HG02642 (cell line): ENCODE measurements around the gene DNAI7.

ENCODE experiments used
- ATAC-seq: cut with Tn5 transposase; IDR thresholded peaks from one replicate; pipeline ENCODE4 v1.9.1; 2021; ENCODE audit warnings: mild to moderate bottlenecking; ENCODE audit not compliant: unreplicated experiment, poor library complexity

Gene DNAI7

DNA sequence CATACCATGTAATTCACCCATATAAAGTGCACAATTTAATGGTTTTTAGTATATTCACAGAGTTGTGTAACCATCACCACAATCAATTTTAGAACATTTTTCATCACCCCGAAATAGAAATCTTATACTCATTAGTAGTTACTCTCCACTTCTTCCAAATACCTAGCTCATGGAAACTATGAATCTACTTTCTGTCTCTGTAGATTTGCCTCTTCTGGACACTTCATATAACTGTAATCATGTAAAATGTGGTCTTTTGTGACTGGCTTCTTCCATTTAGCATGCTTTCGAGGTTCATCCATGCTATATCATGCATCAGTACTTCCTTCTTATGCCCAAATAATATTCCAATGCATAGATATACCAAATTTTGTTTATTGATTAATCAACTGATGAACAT is 10.8 kb downstream of the DNAI7 start:
- ATAC-seq = no peak

- no peak for ATAC-seq
Measured at GRCh38 chr12:25182765-25183164, 12.2 kb downstream of the DNAI7 start.

DNA sequence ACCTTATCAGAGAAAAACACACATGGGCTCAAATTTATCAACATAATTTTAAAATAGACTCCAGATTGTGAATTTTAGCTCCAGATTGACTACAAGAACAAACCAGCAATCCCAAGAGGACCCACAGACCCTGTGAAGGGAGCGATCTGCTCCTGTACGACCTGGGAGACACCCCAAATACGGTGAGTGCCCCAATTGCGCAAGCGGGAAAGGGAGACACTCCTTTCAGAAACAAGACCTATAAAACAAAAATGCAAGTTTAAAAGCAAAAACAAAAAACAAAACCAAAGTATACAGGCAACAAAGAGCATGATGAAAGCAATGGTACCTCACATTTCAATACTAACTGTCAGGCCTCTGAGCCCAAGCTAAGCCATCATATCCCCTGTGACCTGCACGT is 32.1 kb downstream of the DNAI7 start:
- no peak for ATAC-seq

GRCh38 chr12:25156061-25156460 is 38.9 kb downstream of the DNAI7 start:
- no peak for ATAC-seq

- ATAC-seq = peak; percentile 63
Measured at GRCh38 chr12:25155022-25155576, 39.9 kb downstream of the DNAI7 start.

DNA sequence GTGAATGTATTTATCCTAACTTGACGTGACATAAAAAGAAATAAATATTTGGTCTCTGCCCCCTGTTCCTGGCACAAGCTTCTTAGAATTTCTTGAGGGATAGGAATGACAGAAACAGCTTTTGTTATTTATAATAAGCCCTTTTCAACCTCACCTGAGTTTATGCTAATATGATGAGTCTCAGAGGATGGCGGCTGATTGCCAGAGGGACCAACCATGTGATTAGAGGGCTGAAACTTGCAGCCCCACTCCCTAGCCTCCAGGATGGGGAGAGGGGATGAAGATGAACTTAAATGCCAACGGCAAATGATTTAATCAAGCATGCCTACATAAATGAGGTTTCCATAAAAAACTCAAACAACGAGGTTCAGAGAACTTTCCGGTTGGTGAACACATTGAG is 42.9 kb downstream of the DNAI7 start:
- ATAC-seq = no peak

- ATAC-seq = no peak
Measured at GRCh38 chr12:25151476-25151875, 43.5 kb downstream of the DNAI7 start.

DNA sequence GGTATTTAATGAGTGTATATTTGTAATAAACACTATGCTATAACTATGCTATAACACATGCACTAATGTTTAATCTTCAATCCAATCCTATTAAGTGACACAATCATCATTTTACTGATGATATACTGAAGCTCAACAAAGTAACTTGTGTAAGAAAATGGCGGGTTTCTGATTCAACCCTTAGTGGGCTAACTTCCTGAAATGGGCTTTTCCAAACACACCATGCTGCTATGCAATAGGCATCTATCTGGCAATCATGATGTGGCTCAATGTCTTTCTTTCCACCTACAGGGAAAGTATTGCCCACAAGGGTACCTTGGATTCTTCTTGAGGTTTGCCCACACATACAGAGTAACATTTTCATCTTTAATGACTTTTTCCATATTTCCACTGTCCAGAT is 48.3 kb downstream of the DNAI7 start:
- no peak for ATAC-seq

GRCh38 chr12:25135531-25136154 is 59.3 kb downstream of the DNAI7 start:
- no peak for ATAC-seq

DNA sequence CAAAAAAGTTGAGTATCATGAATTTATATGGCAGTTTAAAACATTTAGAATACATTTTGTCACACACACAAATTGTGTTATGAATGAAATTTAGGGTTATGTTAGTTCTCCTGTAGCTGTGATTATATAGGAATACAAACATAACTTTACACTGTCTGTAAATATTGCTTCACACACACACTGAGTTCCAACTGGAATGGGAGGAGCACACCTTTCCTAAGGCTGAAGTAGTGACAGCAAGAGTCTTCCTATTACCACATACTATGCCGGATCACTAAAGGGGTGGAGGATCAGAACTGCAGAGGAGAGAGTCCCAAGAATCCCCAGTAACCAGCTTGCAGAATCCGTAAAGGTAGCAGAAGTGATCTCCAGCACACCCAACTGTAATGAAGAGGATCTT is 63.7 kb downstream of the DNAI7 start:
- ATAC-seq = no peak

DNA sequence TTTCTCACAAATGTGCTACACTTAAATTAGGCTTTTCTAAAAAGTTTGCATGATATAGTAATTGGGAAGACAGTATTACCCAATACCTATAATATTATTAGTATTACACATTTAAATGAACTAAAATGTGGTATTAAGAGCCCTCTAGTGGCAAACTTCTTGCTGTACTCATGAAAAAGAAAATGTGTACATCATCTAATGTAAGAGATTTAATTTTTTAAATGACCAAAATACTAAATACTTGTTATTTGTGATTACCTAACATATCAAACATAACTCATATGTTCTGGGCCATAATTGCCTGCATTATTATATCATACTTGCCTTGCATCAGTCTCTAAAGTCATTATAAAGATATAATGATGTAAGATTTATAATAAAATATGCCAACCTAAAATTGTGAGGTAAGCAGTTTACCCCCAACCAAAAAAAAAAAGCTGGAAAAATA is 64.2 kb downstream of the DNAI7 start:
- no peak for ATAC-seq

- ATAC-seq = no peak
Measured at GRCh38 chr12:25126746-25127145, 68.2 kb downstream of the DNAI7 start.

- no peak for ATAC-seq
Measured at GRCh38 chr12:25126101-25126500, 68.9 kb downstream of the DNAI7 start.

- no peak for ATAC-seq
Measured at GRCh38 chr12:25124493-25124892, 70.5 kb downstream of the DNAI7 start.

DNA sequence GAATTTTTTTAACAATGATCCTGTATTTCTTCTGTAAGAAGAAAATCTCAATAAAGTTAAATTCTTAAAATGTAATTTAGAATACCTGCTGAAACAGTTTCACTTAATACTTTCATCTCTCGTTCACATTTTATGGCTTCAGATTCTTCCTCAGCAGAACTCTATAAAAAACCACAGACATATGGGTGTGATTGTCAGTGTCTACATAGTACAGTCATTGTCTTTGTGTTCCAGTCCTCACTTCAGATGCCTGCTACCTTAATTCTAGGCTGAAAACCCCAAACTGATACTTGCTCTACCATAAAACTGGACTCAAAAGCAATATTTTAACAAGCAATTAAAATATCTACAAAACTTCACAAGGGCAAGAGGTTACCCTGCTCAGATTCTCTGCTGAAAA is 71.8 kb downstream of the DNAI7 start:
- ATAC-seq = no peak

GRCh38 chr12:25121916-25122315 is 73.0 kb downstream of the DNAI7 start:
- no peak for ATAC-seq

DNA sequence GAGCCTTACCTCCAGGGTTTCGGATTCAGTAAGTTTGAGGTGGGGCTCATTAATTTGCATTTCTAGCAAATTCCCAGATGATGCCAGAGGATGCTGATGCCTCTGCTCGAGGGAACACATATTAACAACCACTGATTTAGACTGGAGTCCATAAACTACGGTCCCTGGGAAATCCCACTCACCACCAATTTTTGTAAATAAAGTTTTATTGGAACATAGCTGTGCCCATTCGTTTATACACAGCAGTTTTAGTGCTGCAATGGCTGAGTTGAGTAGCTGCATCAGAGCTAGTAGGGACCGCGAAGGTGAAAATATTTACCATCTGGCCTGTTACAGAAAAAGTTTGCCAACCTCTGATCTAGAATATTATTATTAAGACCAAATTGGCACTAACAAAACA is 73.8 kb downstream of the DNAI7 start:
- no peak for ATAC-seq

GRCh38 chr12:25119020-25119419 is 75.9 kb downstream of the DNAI7 start:
- no peak for ATAC-seq

GRCh38 chr12:25115677-25116076 is 79.3 kb downstream of the DNAI7 start:
- ATAC-seq = no peak

GRCh38 chr12:25113651-25114050 is 81.3 kb downstream of the DNAI7 start:
- ATAC-seq = no peak

- ATAC-seq = no peak
Measured at GRCh38 chr12:25110260-25110659, 84.7 kb downstream of the DNAI7 start.

DNA sequence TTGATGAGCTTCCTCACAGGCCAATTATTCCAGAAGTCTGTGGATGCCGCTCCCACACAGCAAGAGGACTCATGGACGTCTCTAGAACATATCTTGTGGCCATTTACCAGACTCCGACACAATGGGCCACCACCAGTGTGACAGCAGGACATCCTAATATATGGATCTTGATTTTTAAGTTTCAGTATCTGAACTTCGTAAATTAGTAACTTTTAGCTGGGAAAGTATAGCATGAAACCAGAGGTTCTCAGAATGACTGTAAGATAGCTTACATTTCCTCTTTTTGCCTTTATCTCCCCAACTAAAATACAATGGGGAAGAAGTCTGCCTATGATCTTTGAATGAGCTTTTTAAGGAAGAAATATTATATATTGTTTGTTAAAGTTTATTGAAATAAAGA is 87.0 kb downstream of the DNAI7 start:
- peak; percentile 94 for ATAC-seq
